Hepatocyte (in vitro differentiated cells): ENCODE results near the gene ATP8A2.

Experiments used
- CTCF ChIP-seq: fragments of 200-600 bp; sonication (generic); IDR thresholded peaks from 2 replicates; pipeline ENCODE4 v1.5.1; 2016; ENCODE audit warnings: antibody characterized with exemption, mild to moderate bottlenecking; ENCODE audit not compliant: poor library complexity
- EZH2 ChIP-seq: fragments of 200-600 bp; sonication (generic); IDR thresholded peaks from 2 replicates; pipeline ENCODE4 v1.6.1; 2016; ENCODE audit warnings: antibody characterized with exemption, mild to moderate bottlenecking, borderline replicate concordance

- no peak for TF ChIP-seq CTCF
- no peak for TF ChIP-seq EZH2
These were observed 6.0 kb upstream of the ATP8A2 start for GRCh38 chr13:25365720-25366235.
